ENCODE results near the gene TFAP2E.

GRCh38 chr1:35544976-35545375 is 28.1 kb upstream of the TFAP2E start:
- TF ChIP-seq CTCF (IDR thresholded peaks at IDR 0.05; ENCODE audit: insufficient read depth, low read depth, low read length) (no peak), EZH2 (IDR thresholded peaks at IDR 0.05; ENCODE audit: insufficient read depth, low read length) (no peak)
